ENCODE results near the gene ACO2. TPM values are rescaled to one million over a fixed set of nuclear protein-coding genes. Genes with fewer than 3 reads are reported as not detected.

The ACO2 gene
- total and polyA plus RNA-seq, 2 of the 13 experiments (the other 11 are each of a cell fraction or from before 2014, with no cell fraction given): 19.2 to 45.6 TPM

DNA sequence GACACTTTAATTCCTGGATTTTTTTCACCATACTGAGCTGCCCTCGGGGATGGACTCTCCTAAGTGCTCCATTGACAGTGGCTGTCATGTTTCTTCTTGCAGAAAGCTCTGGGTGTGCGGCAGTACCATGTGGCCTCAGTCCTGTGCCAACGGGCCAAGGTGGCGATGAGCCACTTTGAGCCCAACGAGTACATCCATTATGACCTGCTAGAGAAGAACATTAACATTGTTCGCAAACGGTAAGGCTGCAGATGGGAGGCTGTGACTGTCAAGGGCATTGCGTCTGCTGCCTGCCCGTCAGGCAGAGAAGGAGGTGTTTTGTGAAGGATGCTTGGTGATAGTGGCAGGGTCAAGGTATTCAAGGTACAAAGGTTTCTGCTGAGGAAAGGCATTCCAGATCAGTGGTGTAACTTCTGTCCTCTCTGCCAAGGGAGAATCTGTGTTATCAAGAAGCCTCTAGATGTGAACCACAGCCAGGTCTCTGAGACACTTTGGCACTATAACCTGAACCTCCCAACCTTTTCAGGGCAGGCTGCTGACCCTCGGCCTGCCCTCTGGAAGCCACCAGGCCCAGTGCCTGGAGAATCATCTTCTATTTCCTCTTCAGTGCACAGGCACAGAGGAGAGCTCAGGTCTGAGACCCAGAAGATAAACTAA, 30.8 kb downstream of the ACO2 start (continued):
- TF ChIP-seq CEBPB (IDR thresholded peaks at IDR 0.05; ENCODE audit: borderline replicate concordance, low read depth, low read length) (no peak), ZKSCAN5 (CRISPR knock-in tag; IDR thresholded peaks at IDR 0.05) (no peak), SP2 (CRISPR knock-in tag; IDR thresholded peaks at IDR 0.05) (no peak), U2AF2 (IDR thresholded peaks at IDR 0.05; ENCODE audit: low read depth, low read length) (no peak), MTA1 (CRISPR knock-in tag; IDR thresholded peaks at IDR 0.05; ENCODE audit: borderline replicate concordance) (no peak), MED8 (CRISPR knock-in tag; IDR thresholded peaks at IDR 0.05; ENCODE audit: insufficient replicate concordance) (no peak), CREB1 (IDR thresholded peaks at IDR 0.05) (no peak), CREB1 (CRISPR knock-in tag; IDR thresholded peaks at IDR 0.05) (no peak)
- TF ChIP-seq, protein P1, sequence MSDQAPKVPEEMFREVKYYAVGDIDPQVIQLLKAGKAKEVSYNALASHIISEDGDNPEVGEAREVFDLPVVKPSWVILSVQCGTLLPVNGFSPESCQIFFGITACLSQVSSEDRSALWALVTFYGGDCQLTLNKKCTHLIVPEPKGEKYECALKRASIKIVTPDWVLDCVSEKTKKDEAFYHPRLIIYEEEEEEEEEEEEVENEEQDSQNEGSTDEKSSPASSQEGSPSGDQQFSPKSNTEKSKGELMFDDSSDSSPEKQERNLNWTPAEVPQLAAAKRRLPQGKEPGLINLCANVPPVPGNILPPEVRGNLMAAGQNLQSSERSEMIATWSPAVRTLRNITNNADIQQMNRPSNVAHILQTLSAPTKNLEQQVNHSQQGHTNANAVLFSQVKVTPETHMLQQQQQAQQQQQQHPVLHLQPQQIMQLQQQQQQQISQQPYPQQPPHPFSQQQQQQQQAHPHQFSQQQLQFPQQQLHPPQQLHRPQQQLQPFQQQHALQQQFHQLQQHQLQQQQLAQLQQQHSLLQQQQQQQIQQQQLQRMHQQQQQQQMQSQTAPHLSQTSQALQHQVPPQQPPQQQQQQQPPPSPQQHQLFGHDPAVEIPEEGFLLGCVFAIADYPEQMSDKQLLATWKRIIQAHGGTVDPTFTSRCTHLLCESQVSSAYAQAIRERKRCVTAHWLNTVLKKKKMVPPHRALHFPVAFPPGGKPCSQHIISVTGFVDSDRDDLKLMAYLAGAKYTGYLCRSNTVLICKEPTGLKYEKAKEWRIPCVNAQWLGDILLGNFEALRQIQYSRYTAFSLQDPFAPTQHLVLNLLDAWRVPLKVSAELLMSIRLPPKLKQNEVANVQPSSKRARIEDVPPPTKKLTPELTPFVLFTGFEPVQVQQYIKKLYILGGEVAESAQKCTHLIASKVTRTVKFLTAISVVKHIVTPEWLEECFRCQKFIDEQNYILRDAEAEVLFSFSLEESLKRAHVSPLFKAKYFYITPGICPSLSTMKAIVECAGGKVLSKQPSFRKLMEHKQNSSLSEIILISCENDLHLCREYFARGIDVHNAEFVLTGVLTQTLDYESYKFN (CRISPR knock-in tag; conservative IDR thresholded peaks at IDR 0.05): no peak
- TF ChIP-seq, protein P2, sequence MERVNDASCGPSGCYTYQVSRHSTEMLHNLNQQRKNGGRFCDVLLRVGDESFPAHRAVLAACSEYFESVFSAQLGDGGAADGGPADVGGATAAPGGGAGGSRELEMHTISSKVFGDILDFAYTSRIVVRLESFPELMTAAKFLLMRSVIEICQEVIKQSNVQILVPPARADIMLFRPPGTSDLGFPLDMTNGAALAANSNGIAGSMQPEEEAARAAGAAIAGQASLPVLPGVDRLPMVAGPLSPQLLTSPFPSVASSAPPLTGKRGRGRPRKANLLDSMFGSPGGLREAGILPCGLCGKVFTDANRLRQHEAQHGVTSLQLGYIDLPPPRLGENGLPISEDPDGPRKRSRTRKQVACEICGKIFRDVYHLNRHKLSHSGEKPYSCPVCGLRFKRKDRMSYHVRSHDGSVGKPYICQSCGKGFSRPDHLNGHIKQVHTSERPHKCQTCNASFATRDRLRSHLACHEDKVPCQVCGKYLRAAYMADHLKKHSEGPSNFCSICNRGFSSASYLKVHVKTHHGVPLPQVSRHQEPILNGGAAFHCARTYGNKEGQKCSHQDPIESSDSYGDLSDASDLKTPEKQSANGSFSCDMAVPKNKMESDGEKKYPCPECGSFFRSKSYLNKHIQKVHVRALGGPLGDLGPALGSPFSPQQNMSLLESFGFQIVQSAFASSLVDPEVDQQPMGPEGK (CRISPR knock-in tag; IDR thresholded peaks at IDR 0.05): no peak

All from HepG2 (cell line).